GM12875 (cell line): ENCODE results near the gene CEP162.

Experiments used
- H3K4me3 ChIP-seq: one replicate; pipeline ENCODE4 v1.5.1; 2011; ENCODE audit warnings: low read depth, low read length, control low read depth
- CTCF ChIP-seq: IDR thresholded peaks from 2 replicates; pipeline ENCODE4 v1.5.1; 2011; ENCODE audit warnings: low read depth, mild to moderate bottlenecking, control low read depth, inconsistent platforms, low read length, moderate library complexity, borderline replicate concordance; ENCODE audit not compliant: insufficient read depth

The CEP162 gene

GRCh38 chr6:84227434-84228197, at the start of gene CEP162:
TSS of gene CEP162 (minus strand) at chr6:84227643. CDS start at chr6:84226393, 1,250 bp downstream.
- peak within 1 kb of the TSS; percentile 82 for H3K4me3 ChIP-seq
- peak; percentile 53 for TF ChIP-seq CTCF

GRCh38 chr6:84274856-84275255, 47.4 kb upstream of the CEP162 start:
- no peak for TF ChIP-seq CTCF
- no peak overlapping the region for H3K4me3 ChIP-seq

- no peak for TF ChIP-seq CTCF
- H3K4me3 ChIP-seq: no peak overlapping the region
These were observed 45.8 kb upstream of the CEP162 start for GRCh38 chr6:84273048-84273809.

GRCh38 chr6:84272298-84272697, 44.9 kb upstream of the CEP162 start:
- TF ChIP-seq CTCF: no peak
- H3K4me3 ChIP-seq: no peak overlapping the region

GRCh38 chr6:84271061-84271716, 43.7 kb upstream of the CEP162 start:
- TF ChIP-seq CTCF: no peak
- H3K4me3 ChIP-seq: no peak overlapping the region

GRCh38 chr6:84269947-84270733, 42.7 kb upstream of the CEP162 start:
- TF ChIP-seq CTCF: no peak
- no peak overlapping the region for H3K4me3 ChIP-seq
